AG10803 (cell line): Measurements from ENCODE around the gene NBDY.
"Not testable (repeated sequence)": the region's sequence is repeated elsewhere in the genome, so short reads cannot be mapped to it uniquely, and the experiment has no call there.

ENCODE experiments used
- DNase-seq: peaks from one replicate; pipeline ENCODE4 v3.0.0; 2010; ENCODE audit warnings: low read depth
- H3K4me3 ChIP-seq: 2 replicates; pipeline ENCODE4 v1.5.1; 2011; ENCODE audit warnings: mild to moderate bottlenecking, low read length, control low read depth
- TF ChIP-seq, protein P1 (sequence below): conservative IDR thresholded peaks from 2 replicates; pipeline ENCODE4 v1.5.1; 2011; ENCODE audit warnings: mild to moderate bottlenecking, low read length, control low read depth, inconsistent platforms

NBDY gene, protein sequence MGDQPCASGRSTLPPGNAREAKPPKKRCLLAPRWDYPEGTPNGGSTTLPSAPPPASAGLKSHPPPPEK

DNA sequence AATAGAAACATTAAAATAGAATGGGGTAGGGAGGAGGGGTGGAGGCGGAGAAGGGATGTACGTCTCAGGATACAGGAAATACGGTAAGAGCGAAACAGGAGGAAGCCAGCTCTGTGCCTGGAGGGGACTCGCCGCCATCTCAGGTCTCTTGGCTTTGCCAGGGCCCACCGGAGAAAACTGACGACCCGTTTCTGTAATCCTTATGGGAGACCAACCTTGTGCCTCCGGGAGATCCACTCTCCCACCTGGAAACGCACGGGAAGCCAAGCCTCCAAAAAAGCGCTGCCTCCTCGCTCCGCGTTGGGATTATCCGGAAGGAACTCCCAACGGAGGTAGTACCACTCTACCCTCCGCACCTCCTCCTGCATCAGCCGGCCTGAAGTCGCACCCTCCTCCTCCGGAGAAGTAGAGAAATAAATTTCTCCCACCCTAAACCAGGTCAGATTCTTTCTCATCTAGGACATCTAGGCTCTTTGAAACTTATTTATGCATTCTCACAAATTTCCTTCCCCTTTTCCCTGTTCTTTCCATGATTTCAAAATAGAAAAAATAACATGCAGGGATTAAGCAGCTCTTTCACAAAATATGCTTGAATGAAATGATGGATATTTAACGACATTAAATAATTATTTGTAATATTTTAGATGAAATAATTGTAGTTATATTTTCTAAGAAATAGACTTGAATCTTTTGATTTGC lies at the start of gene NBDY:
NBDY (plus strand) TSS at position 92 of the 699 bp plus-strand sequence; CDS start at position 203, 111 bp downstream.
- H3K4me3 ChIP-seq = peak within 1 kb of the TSS; percentile 72
- peak; percentile 25 for DNase-seq
- TF ChIP-seq, protein P1, sequence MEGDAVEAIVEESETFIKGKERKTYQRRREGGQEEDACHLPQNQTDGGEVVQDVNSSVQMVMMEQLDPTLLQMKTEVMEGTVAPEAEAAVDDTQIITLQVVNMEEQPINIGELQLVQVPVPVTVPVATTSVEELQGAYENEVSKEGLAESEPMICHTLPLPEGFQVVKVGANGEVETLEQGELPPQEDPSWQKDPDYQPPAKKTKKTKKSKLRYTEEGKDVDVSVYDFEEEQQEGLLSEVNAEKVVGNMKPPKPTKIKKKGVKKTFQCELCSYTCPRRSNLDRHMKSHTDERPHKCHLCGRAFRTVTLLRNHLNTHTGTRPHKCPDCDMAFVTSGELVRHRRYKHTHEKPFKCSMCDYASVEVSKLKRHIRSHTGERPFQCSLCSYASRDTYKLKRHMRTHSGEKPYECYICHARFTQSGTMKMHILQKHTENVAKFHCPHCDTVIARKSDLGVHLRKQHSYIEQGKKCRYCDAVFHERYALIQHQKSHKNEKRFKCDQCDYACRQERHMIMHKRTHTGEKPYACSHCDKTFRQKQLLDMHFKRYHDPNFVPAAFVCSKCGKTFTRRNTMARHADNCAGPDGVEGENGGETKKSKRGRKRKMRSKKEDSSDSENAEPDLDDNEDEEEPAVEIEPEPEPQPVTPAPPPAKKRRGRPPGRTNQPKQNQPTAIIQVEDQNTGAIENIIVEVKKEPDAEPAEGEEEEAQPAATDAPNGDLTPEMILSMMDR = no peak

DNA sequence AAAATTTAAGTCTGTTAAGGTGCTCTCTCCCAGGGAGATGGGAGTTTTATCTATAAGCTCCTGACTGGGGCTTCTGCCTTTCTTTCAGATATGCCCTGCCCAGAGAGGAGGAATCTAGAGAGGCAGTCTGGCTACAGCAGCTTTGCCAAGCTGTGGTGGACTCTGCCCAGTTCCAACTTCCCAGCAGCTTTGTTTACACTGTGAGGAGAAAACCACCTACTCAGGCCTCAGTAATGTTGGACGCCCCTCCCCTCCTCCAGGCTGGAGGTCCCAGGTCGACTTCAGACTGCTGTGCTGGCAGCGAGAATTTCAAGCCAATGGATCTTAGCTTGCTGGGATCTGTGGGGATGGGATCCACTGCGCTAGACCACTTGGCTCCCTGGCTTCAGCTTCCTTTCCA lies 24.5 kb upstream of the NBDY start:
- DNase-seq, H3K4me3 ChIP-seq: not testable (repeated sequence)

DNA sequence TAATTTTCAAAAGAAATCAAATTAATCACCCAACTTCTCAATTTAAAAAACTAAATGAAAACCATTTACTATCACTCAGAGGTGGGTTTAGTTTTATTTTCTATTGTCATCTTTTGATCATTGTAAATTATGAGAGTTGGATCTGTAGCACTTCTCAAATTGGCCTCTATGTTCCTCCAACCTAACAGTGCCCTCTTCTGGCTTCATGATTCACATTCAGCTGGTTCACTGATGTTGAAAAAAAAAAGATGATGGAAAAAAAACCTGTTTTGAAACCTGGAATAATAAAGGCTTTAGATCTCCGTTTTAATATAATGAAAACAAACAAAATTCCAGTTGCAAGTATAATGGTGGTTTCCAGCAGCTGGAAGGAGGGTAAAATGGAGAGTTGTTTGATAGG lies 2.4 kb upstream of the NBDY start:
- peak; percentile 44 for DNase-seq
- no peak overlapping the region for H3K4me3 ChIP-seq
- TF ChIP-seq, protein P1 = peak; percentile 71

DNA sequence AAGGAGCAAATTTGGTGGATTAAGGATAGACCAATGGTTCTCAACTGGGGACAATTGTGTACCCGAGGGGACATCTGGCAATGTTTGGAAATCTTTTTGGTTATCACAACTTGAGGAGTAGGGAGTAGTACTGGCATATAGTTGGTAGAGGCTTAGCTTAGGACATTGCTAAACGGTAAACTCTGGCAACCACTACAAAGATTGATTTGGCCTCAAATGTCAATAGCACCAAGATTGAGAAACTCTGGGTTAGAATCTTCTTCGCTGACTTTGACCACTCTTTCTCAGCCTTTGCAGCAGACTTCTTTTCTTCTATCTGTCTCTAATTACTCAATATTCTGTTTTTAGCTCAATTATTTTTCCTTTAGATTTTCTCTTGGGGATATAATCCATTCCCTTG lies 1.5 kb upstream of the NBDY start:
- TF ChIP-seq, protein P1 = no peak
- DNase-seq = no peak
- H3K4me3 ChIP-seq = no peak overlapping the region

DNA sequence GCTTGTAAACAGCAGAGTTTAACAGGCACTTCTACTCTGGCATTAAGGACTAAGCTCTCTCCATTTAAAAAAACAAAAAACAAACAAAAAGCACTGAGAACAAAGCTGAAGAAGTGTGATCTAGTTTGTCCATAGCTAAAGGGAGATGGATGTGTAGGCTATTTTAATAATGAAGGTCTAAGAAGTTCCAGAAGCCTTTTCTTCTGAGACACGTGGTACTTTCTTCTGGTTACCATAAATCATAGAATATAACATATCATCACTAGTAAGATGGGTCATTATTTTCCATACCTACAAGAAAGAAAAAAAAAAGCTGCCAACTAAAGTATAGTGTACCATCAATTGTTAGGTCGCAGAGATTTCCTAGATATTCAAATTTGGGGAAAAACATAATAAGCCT lies 722 bp upstream of the NBDY start:
- H3K4me3 ChIP-seq = no peak overlapping the region
- TF ChIP-seq, protein P1 = no peak
- DNase-seq = no peak

DNA sequence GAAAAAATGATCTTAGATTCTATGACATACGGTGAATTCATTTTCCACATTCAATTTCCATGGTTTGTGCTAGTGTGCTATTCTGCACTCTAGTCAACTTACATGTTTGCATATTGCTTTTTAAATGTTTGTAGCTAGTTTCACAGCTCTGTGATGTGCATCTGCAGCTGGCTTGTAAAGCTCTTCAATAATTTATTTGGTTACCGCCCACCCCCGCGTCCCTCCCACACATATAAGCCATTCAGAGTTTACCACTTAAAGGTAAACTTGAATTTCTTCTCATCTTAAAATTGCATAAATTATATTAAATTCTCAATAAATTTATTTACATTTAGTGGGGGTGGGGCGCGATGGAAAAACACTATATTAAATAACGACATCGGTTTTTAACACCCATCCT lies 291 bp upstream of the NBDY start:
- DNase-seq = no peak
- TF ChIP-seq, protein P1 = no peak

DNA sequence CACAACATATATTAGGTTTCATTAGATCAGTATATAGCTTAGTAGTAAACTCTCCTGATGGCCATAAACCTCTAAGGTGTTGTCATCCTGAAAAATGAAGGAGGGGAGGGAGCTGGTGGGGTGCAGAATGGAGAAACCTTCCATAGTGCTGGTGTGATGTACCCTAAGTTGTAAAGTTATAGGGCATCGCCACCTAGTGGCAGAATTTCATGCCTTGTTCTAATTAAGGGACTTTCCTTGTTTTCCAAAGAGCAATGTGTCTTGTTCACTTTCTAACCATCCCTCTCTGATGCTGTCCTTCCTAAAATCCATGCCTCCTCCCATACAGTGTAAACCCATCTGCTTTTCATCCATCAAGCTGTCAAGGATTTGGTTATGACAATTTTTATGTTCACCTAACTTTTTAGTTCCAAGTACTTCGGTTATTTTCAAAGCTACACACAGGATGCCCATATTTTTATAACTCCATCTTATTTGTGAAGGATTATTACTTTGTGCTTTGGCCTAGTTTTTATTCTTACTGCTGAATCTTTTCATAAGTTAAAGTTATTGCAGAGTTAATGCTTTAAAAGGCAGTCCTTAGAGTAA lies 4.5 kb downstream of the NBDY start:
- no peak overlapping the region for H3K4me3 ChIP-seq
- TF ChIP-seq, protein P1 = peak; percentile 62
- peak; percentile 35 for DNase-seq

More for the DNA sequence above, 291 bp upstream of the NBDY start:
- peak overlapping the region; percentile 72 for H3K4me3 ChIP-seq
